Common myeloid progenitor, CD34-positive (primary cell): ENCODE results near the gene SASH1.
"Not testable (repeated sequence)": the region's sequence is repeated elsewhere in the genome, so short reads cannot be mapped to it uniquely, and the experiment has no call there.

Source experiments
- CTCF ChIA-PET: fragments of 350-600 bp; sonication (Branson Sonifier 250); formaldehyde crosslinking; loops from one replicate; lab custom pipeline; 2021; ENCODE audit warnings: antibody characterized with exemption; lab: Charles Lee
- POLR2A ChIA-PET: fragments of 350-600 bp; sonication (Branson Sonifier 250); formaldehyde crosslinking; loops from one replicate; lab custom pipeline; 2021; ENCODE audit warnings: antibody characterized with exemption; lab: Charles Lee
- DNase-seq, 3 donors: peaks; one replicate each; pipeline versions ENCODE4 v3.0.0 to v3.0.0-alpha.2; 2013
- H3K27ac ChIP-seq, 2 experiments: 1 replicate in 1 of 2; 2 replicates in 1 of 2; pipeline ENCODE4 v1.7.0; 2013; ENCODE audit warnings: inconsistent platforms in 2 of 2, low read length in 2 of 2, mild to moderate bottlenecking in 2 of 2, low read depth in 1 of 2, moderate library complexity in 1 of 2; ENCODE audit not compliant: severe bottlenecking in 2 of 2, insufficient read depth in 1 of 2, poor library complexity in 1 of 2
- H3K27me3 ChIP-seq, 5 experiments: replicated peaks in 2 of 5; 1 replicate in 3 of 5; 2 replicates in 2 of 5; pipeline versions ENCODE4 v1.6.1 to v1.7.0; 2013; ENCODE audit warnings: low read length in 4 of 5, mild to moderate bottlenecking in 2 of 5, moderate library complexity in 2 of 5, inconsistent platforms in 1 of 5; ENCODE audit not compliant: insufficient read depth in 5 of 5, control insufficient read depth in 4 of 5
- H3K36me3 ChIP-seq, 4 experiments: 1 replicate in 2 of 4; 2 replicates in 2 of 4; pipeline versions ENCODE4 v1.6.1 to v1.7.0; 2013; ENCODE audit warnings: low read length in 3 of 4, control low read depth in 1 of 4, mild to moderate bottlenecking in 1 of 4; ENCODE audit not compliant: control insufficient read depth in 4 of 4, insufficient read depth in 4 of 4
- H3K4me1 ChIP-seq, 4 experiments: 1 replicate in 3 of 4; 2 replicates in 1 of 4; pipeline versions ENCODE4 v1.6.1 to v1.7.1; 2013; ENCODE audit warnings: low read length in 3 of 4, mild to moderate bottlenecking in 3 of 4, control low read depth in 1 of 4, inconsistent platforms in 1 of 4, moderate library complexity in 1 of 4; ENCODE audit not compliant: control insufficient read depth in 4 of 4, insufficient read depth in 4 of 4; ENCODE audit errors: control extremely low read depth in 1 of 4
- H3K4me3 ChIP-seq, 7 experiments: 1 replicate in 4 of 7; 2 replicates in 3 of 7; pipeline versions ENCODE4 v1.5.1 to v1.7.0; 2013; ENCODE audit warnings: mild to moderate bottlenecking in 7 of 7, low read length in 6 of 7, moderate library complexity in 6 of 7, inconsistent platforms in 2 of 7, low read depth in 2 of 7, control low read depth in 1 of 7; ENCODE audit not compliant: insufficient read depth in 4 of 7, control insufficient read depth in 1 of 7; ENCODE audit errors: extremely low read depth in 1 of 7
- H3K9me3 ChIP-seq, 5 experiments: 1 replicate in 4 of 5; 2 replicates in 1 of 5; pipeline versions ENCODE4 v1.6.1 to v1.7.1; 2013; ENCODE audit warnings: low read length in 4 of 5, mild to moderate bottlenecking in 2 of 5, inconsistent platforms in 1 of 5, low read depth in 1 of 5, moderate library complexity in 1 of 5; ENCODE audit not compliant: control insufficient read depth in 4 of 5, insufficient read depth in 2 of 5; ENCODE audit errors: control extremely low read depth in 1 of 5
- WGBS: methylation state at CpG from one replicate; pipeline ENCODE4 v1.1.5; 2013; ENCODE audit not compliant: insufficient coverage; 5-methylcytosine and 5-hydroxymethylcytosine counted together

SASH1 gene

GRCh38 chr6:148379966-148380713 lies 37.5 kb downstream of the SASH1 start:
- CTCF ChIA-PET: no interaction called here
- DNase-seq: no peak
- no peaks in the 10 kb centered on the region for H3K36me3 ChIP-seq

GRCh38 chr6:148382051-148382450 lies 39.4 kb downstream of the SASH1 start:
- H3K4me1 ChIP-seq, CTCF ChIA-PET, H3K36me3 ChIP-seq, H3K27ac ChIP-seq, POLR2A ChIA-PET, DNase-seq, H3K4me3 ChIP-seq, H3K9me3 ChIP-seq: not testable (repeated sequence)
- H3K27me3 ChIP-seq: peaks cover 0 to 72% (median 18%) of the 10 kb centered on the region in 5 experiments
- 98% methylated on average over 9 of the region's 9 CpGs for WGBS

More at GRCh38 chr6:148379966-148380713, 37.5 kb downstream of the SASH1 start:
- 92% methylated on average over 10 of the region's 11 CpGs for WGBS
- POLR2A ChIA-PET: no interaction called here
- Histone ChIP-seq H3K4me1 (no peaks in the 10 kb centered on the region), H3K27ac (no peak overlapping the region), H3K4me3 (no peak overlapping the region), H3K9me3 (peaks cover 0 to 8% (median 0%) of the 10 kb centered on the region in 5 experiments), H3K27me3 (peaks cover 0 to 65% (median 14%) of the 10 kb centered on the region in 5 experiments)

- no peak for DNase-seq
- CTCF ChIA-PET: no interaction called here
- peaks cover 0 to 72% (median 18%) of the 10 kb centered on the region in 5 experiments for H3K27me3 ChIP-seq
- POLR2A ChIA-PET: no interaction called here
- no peaks in the 10 kb centered on the region for H3K4me1 ChIP-seq
- H3K9me3 ChIP-seq: no peaks in the 10 kb centered on the region
- H3K36me3 ChIP-seq: no peaks in the 10 kb centered on the region
- H3K27ac ChIP-seq: no peak overlapping the region
- H3K4me3 ChIP-seq: no peak overlapping the region
- WGBS: 94% methylated on average over 8 of the region's 9 CpGs
Measured at GRCh38 chr6:148382861-148383260, 40.2 kb downstream of the SASH1 start.

- H3K9me3 ChIP-seq: no peaks in the 10 kb centered on the region
- WGBS: 100% methylated on average over 4 of the region's 10 CpGs
- peaks cover 0 to 76% (median 20%) of the 10 kb centered on the region in 5 experiments for H3K27me3 ChIP-seq
- ChIA-PET CTCF (no interaction called here), POLR2A (no interaction called here)
- no peaks in the 10 kb centered on the region for H3K4me1 ChIP-seq
- H3K27ac ChIP-seq: no peak overlapping the region
- H3K36me3 ChIP-seq: no peaks in the 10 kb centered on the region
- H3K4me3 ChIP-seq: no peak overlapping the region
- no peak for DNase-seq
Measured at GRCh38 chr6:148383658-148384368, 41.2 kb downstream of the SASH1 start.

- ChIA-PET POLR2A (no interaction called here), CTCF (no interaction called here)
- no peak for DNase-seq
- H3K27me3 ChIP-seq: peaks cover 0 to 74% (median 16%) of the 10 kb centered on the region in 5 experiments
- no peak overlapping the region for H3K4me3 ChIP-seq
- H3K4me1 ChIP-seq: no peaks in the 10 kb centered on the region
- H3K9me3 ChIP-seq: no peaks in the 10 kb centered on the region
- no peak overlapping the region for H3K27ac ChIP-seq
- no peaks in the 10 kb centered on the region for H3K36me3 ChIP-seq
- 100% methylated on average over 1 of the region's 2 CpGs for WGBS
Measured at GRCh38 chr6:148385379-148385778, 42.7 kb downstream of the SASH1 start.

GRCh38 chr6:148388521-148388920 lies 45.9 kb downstream of the SASH1 start:
- Histone ChIP-seq H3K4me1 (no peaks in the 10 kb centered on the region), H3K36me3 (no peaks in the 10 kb centered on the region), H3K27me3 (peaks cover 0 to 57% (median 15%) of the 10 kb centered on the region in 5 experiments), H3K27ac (no peak overlapping the region), H3K4me3 (no peak overlapping the region), H3K9me3 (no peaks in the 10 kb centered on the region)
- POLR2A ChIA-PET: no interaction called here
- 94% methylated on average over 5 of the region's 5 CpGs for WGBS
- CTCF ChIA-PET: no interaction called here
- DNase-seq: no peak

- CTCF ChIA-PET: interaction anchor here (0.9 kb wide), 1 partner anchor 11 kb away, joined by 3 read pairs; no protein-coding TSS in a partner anchor
- whole genome bisulfite sequencing: 87% methylated on average over 7 of the region's 9 CpGs
Measured at GRCh38 chr6:148389086-148389485, 46.4 kb downstream of the SASH1 start.

More at GRCh38 chr6:148389086-148389485, 46.4 kb downstream of the SASH1 start:
- peaks cover 0 to 54% (median 11%) of the 10 kb centered on the region in 5 experiments for H3K27me3 ChIP-seq
- POLR2A ChIA-PET: no interaction called here
- no peak overlapping the region for H3K27ac ChIP-seq
- H3K9me3 ChIP-seq: no peaks in the 10 kb centered on the region
- no peaks in the 10 kb centered on the region for H3K4me1 ChIP-seq
- H3K4me3 ChIP-seq: no peak overlapping the region
- DNase-seq: no peak
- no peaks in the 10 kb centered on the region for H3K36me3 ChIP-seq
